Right renal pelvis (tissue), 4 donors: ENCODE results near the gene MSANTD2. TPM values are rescaled to one million over a fixed set of nuclear protein-coding genes. Genes with fewer than 3 reads are reported as not detected.

Source experiments
- DNase-seq, 4 donors: peaks; one replicate each; pipeline ENCODE4 v3.0.0-alpha.2; 2013; ENCODE audit warnings: low read depth in 4 of 4, low spot score in 3 of 4, missing footprints in 1 of 4
- polyA plus RNA-seq, 4 donors: library from polyadenylated mRNA; unstranded; fragments of 120-200 nt; gene quantifications; one replicate each; pipeline ENCODE4 v1.2.1, GENCODE V29; 2013; ENCODE audit not compliant: insufficient read length in 4 of 4

MSANTD2 gene
- polyA plus RNA-seq, 4 donors: 25.4 to 39.9 (median 27.5) TPM

DNA sequence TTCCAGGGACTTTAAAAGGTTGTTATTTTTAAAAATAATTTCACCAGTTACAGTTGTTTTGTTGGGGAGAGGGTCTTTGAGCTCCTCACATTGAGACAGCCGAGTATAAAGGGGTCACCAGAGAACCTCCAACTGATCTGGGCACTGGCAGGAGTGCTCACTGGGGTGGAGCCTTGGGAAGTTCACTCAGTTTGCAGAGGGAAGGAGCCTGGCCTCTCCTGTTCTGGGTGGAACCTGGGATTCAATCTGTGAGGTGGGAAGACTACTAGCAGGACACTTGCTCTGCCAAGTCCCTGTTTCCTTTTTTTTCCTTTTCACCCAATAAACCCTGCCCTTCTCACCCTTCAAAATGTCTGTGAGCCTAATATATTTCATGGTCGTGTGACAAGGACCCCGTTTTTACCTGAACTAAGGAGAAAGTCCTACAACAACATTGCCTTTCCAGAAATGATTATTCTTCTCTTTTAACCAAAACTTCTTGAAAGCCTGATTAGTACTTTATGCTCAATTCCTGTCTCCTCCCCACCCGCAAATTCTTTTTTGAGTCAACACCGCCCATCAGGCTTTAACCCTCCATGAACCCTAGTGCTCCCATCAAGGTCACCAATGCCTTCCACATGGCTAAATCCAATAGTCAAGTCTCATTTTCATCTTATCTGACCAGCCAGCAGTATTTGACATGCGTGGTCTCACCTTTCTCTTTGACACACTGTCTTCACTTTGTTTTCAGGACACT is 22.0 kb upstream of the MSANTD2 start:
- no peak for DNase-seq

DNA sequence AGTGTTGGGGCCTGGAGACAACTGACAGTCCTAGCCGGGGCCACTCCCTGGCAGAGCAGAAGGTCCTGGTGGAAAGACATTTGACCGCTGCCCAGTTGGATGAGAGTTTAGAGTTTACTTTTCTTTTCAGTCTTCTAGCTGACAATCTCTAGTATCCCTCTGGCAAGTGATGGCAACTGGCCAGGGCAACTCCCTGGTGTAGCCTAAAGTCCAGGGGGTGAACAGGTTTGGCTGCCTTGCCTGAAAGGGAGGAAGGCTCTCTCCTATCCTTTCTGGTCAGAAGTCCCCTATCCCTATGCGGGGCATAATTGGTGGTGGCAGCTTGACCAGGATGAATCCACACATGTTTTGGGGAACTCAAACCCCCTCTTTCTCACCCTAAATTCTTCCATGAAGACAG is 16.8 kb upstream of the MSANTD2 start:
- no peak for DNase-seq

DNA sequence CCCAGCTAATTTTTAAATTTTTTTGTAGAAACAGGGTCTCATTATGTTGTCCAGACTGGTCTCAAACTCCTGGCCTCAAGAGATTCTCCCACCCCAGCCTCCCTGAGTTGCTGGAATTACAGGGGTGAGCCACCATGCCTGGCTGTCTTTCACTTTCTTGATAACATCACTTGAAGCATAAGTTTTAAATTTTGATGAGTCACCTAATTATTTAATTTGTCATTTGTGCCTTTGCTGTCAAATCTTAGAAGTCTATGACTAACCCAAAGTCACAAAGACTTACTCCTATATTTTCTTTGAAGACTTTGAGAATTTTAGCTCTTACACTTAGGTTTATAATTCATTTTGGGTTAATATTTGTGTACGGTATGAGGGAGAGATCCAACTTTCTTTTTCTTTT is 14.5 kb upstream of the MSANTD2 start:
- no peak for DNase-seq

DNA sequence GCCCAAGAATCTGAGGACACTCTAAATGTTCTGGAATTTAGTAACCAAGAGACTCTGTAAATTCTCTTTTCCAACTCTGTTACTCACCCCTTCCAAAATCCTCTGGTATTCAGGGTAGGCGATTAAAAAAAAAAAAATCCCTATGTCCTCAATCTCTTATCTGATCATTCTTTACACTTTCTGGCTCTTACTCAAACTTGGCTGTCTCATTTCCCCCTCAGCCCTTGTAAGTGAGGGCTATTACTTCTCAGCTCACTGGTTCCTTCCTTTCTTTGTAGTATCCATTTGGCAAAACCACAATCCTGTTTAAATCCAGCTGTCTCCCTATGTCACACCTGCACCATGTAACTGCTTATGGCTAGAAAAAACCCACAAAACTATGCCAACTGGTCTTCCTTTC is 12.7 kb upstream of the MSANTD2 start:
- no peak for DNase-seq

DNA sequence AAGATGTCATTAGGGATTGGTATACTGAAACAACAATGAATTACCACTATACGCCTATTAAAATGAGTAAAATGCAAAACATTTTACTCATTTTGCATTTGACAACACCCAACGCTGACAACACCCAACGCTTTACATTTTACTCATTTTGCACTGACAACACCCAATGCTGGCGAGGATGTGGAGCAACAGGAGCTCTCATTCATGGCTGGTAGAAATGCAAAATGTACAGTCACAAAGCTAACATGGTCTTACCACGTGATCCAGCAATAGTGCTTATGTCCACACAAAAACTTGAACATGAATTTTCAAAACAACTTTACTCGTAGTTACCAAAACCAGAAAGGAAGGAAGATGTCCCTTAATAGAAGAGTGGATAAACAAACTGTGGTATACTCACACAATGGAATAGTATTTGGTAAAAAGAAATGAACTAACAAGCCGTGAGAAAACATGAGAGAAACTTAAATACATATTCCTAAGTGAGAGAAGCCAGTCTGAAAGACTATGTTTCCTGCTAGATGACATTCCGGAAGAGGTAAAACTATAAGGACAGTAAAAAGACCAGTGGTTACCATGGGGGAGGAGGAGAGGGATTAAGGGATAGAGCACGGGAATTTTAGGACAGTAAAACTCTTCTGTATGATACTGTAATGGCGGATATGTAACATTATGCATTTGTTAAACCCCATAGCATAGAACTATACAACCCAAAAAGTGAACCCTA is 11.4 kb upstream of the MSANTD2 start:
- DNase-seq: no peak

DNA sequence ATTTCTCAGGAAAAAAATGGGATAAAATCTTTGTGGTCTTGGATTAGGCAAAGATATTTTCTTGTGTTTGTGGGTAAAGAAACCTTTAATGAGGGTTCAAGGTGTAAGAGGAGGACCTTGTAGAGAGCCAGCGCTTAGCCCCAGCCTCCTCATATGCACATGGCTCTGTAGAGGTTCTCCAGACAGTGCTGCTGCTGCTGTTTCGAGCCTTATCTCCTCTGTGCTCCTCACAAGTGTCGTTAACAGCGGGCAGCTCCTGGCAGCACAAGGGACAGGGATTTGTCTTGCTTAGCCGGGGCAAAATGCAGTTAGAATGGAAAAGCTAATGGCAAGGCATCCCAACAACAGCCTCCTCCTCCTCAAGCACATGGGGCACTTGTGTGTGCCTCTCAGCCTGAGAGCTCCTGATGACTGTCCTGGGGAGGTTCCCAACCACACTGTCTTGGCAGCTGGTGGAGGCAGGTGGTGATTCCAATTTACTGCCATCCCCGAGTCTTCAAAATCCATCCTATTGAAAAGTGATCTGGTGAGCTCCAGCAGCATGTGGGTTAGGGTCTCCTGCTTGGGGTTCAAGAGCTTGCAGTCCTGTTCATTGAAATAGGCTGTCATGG is 7.6 kb upstream of the MSANTD2 start:
- DNase-seq: no peak

DNA sequence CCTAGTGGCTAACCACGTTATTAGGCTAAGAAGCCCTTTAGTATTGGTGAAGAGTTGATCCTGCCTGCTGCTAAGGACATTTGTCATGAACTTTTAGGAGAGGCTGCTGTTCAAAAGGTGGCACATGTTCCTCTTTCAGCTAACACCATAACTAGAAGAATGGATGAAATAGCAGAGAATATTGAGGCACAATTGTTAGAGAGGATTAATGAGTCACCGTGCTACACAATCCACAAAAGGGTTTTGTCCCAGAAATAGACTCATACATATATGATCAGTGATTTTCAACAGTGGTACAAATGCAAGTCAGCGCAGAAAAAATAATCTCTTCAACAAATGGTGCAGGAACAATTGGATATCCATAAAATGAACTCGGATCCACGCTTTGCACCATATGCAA is 7.0 kb upstream of the MSANTD2 start:
- no peak for DNase-seq

DNA sequence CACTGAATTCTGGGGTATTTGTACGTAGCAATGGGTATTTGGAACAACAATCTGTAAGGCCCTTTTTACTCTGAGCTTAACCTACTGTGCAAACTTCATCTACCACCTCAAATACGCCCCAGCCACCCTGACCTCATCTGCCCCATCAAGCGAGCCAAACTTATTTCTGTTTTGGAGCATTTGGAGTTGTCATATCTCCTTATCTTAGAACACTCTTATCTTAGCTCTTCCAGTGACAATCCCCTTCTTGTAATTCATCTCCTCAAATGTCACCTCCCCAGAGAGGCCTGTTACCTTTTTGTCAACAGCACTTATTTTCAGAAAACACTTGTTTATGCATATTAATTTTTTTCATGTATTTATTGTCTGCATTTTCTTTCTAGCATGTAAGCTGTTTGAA is 4.7 kb upstream of the MSANTD2 start:
- no peak for DNase-seq

DNA sequence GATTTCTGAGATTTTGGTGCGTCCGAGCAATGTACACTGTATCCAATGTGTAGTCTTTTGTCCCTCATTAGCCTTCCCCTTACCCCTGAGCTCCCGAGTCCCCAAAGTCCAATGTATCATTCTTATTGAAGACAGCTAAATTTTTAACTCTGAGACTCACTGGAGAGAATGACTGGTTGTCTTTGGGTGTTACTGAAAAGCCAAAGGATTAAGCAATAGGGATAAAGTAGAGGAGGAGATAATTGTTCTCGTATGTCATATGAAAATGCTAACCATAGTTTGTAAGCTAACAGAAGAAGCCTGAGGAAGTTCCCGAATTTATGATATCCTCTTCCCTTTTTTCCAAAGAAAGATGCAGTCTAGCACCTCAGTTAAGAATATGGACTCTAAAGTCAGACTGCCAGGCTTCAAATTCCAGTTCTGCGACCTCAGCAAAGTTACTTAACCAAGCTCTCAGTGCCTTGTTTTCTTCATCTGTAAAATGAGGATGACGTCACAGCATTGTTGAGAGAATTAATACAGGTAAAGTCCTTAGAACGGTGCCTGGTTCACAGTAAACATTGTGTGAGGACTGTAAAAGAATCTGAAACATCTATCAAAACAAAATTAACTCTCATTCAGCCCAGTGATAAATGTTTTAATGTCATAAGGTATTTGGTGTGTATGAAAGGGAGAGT is 1.6 kb upstream of the MSANTD2 start:
- DNase-seq: no peak

DNA sequence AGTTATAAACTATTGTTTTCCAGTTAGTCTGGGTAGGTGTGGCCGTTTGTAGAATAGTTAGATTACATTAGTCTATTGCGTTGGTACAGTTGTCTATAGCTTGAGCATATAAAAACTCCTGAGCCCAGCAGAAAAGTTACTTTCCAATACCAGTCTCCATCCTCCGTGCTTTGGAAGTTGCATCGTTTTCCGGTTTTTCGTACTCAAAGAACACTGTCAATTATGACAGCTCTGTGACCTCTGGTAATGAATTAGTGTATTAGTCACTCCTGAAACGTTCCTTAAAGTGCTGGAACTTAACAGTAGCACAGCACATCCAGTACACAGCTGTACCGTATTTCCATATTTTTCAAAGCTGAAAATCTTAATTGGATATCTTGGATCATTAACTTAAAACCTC is 808 bp upstream of the MSANTD2 start:
- peak in 1 of 4 donors; percentile 12 for DNase-seq

DNA sequence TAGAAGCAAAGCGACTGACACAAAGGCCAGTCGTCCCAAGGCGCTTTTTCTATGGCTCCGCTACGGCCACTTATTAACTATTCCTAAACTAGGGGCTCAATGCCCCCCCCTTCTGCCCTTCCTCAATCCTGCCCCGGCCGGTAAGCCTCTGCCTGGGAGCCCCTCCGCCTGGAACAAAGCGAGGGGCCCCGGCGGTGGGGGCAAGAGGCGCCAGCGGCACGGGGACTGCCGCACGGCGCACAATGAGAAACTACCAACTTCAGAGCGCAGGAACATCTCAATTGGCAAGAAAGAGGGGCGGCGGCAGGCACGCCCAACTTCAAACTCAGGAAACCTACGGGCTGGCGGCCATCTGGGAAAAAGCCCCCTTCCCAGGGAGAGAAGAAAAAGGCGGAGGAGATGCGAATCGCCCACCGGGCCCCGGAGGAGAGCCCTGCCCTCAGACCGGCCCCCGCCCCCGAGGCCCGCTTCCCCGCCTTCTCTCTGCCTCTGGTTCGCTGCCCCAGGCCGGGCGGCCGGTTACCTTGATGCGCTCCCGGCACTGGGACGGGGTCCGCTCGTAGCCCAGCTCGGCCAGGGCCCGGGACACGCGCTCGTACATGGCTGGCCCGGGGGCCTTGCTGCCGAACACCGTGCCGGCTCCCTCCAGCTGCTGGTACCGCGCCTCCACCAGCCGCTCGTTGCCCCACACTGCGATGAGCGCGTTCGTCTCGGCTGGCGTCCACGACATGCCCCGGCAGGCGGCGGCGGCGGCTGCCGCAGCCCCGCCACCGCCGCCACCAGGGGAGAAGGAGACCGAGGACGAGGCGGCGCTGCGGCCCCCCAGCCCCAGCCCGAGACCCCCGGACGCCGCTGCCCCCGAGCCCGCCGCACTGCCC is 619 bp downstream of the MSANTD2 start:
- peak in 3 of 4 donors; percentile 5 to 31 (median 25) for DNase-seq

DNA sequence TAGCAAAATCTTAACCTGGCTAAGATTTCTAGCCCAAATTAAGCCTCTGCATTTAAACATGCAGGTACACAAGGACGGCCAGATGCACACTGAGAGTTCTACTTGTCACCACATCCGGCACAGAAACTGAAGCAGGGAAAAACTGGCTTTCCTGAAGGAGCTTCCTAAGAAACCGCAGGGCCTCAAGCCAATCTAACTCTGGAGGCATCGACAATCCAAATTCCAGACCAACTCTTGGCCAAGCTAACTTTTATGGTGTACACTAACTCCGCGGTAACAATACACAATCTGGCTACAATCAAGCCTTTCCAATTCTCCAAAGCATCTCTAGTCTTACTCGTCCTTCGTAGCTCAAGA is 1.2 kb downstream of the MSANTD2 start:
- peak; percentile 12 to 25 (median 21) for DNase-seq

DNA sequence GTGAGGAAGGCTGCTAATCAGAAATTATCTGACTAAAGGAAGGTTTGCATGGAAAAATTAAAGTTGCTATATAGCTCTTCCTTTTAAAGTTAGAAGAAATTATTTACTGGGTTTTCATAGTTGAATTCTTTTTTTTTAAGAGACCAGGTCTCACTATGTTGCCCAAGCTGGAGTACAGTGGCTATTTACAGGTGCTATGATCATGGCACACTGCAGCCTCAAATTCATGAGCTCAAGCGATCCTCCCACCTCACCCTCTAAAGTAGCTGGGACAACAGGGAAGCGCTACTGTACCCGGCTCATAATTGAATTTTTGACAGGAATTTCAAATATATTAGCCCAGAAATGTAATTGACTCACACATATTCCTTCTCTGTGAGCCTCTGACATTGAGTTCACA is 3.9 kb downstream of the MSANTD2 start:
- DNase-seq: no peak

DNA sequence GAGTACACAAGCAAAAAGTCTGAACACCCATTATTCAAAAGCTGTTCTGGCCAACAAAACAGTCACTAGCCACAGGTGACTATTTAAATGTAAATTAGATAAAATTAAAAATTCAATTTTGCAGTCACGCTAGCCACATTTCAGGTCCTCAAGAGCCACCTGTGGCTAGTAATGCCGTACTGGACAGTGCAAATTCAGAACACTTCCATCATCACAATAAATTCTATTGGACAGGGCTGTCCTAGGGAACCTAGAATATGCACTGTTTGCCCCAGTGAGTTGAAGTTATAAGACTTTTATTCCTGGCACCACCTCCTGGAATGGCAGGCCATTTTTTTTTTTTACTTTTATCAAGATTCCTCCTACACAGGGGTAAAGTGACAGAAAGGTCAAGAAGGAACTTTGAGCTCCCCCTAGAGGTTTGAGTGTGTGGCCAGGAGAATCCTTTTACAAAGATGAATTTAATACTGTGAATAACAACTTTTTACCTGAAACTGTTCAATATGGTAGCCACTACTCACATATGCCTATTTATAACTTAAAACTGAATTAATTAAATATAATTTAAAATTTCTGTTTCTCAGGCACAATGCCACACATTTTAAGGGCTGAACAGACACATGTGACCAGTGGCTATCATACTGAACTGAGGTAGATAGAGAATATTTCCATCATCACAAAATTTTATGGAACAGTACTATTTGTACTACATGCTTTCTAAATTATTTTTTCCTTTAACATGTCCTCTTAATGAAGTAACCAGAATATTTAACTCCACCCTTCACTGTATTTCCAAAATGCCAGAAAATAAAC is 6.5 kb downstream of the MSANTD2 start:
- DNase-seq: peak in 2 of 4 donors; percentile 31 to 47

DNA sequence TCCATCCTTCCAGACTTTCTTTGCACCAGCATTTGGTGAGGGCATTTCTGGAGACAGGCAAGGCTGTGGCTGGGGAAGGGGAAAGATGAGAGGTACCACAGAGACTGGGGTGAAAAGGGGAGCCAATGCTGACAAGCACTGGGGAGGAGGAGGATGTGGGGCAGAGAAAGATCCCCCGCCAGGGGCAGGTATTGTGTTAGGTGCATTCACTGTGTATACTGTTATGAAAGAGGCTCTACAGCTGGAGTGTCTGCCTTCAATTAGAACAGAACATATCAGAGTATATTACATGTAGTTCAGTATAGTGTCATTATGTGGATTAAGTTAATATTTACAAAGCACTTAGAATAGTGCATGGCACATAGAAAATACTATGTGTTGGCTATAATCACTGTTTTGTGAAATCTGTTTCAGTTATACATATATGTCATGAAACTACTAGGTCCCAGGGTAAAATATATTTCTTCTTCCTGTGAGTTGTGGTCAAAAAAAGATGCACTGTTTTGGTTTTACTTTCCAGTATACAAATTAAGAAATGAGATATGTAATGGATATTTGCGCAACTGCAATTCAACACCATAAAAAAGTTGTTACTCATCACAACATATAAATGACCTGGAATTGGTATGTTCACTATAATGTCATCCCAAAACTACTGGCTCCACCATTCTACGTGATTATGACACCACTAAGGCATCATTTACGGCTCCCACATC is 8.4 kb downstream of the MSANTD2 start:
- no peak for DNase-seq

DNA sequence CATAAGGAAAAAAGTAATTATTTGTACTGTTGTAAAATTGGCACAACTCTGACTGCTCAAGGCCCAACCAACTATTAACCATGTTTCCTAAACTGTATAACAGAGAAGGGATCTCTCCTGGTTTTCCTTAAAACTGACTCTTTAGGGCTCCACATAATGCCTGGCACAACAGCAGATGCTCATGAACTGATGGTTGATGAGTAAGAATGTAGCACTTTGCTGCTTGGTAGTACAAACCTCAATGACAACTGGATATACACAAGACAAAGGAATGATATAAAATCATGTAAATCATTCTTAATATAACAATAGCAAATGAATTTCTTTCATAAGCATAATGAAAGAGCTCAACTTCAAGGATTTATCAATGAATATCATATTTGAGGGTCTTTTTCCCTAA is 11.7 kb downstream of the MSANTD2 start:
- no peak for DNase-seq

DNA sequence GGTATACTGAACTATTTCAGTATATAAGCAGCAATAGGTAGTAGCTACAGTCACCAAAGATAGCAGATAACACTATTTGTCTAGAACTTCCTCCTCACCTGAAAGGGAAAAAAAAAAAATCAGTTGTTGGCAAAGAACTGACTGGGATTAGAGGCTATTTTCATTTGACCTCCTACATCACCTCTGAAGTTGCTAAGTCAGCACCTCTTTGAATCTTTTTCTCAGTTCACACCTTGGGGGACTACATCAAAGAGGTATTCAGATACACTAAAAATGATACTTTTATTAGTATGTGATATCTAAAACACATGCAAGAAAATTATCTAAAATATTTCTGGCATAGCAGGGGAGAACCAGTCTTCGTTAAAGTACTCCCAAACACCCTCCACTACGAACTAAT is 16.2 kb downstream of the MSANTD2 start:
- no peak for DNase-seq

DNA sequence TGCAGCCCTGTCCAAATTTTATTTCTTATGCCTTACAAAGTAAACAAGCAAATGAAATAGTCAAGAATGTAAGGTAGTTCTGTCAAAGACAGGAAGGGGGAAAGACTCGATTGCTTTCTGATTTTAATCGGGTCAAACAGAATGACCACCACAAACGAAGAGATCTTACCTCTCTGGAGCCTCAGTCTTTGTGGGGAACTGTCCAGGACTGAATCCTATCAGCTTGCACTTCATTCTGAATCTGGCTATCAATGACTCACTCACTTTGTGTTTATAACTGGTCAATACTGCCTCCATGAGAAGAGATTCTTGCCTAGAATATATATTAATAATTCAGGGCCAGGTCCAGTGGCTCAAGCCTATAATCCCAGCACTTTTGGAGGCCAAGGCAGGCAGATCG is 17.2 kb downstream of the MSANTD2 start:
- DNase-seq: no peak

DNA sequence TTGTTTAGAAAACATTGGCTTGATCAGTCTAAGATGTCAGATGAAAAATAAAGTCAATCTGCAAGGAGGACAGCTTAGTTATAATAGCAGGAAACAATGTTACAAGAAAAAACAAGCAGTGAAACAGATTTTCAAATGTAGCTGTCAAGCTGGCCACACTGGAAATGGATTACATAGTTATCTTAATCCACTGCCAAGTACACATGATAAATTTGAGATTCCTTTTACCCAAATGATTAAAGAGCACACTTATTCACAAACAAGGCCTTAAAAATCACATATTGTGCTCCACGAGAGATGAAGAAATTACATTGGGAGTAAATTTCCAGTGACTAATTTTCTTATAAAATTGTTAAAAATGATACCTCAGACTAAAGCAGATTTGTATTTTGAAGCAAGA is 20.6 kb downstream of the MSANTD2 start:
- no peak for DNase-seq
